HEK293T (cell line): Measurements from ENCODE around the gene DENR.

ENCODE experiments used
- ARNT ChIP-seq: fragments of 450-650 bp; IDR thresholded peaks from 2 replicates; pipeline ENCODE4 v1.6.1; 2017; ENCODE audit warnings: mild to moderate bottlenecking
- BHLHE40 ChIP-seq: fragments of 450-650 bp; IDR thresholded peaks from 2 replicates; pipeline ENCODE4 v1.6.1; 2016; ENCODE audit warnings: mild to moderate bottlenecking, moderate library complexity, borderline replicate concordance
- CTBP1 ChIP-seq: fragments of 450-650 bp; IDR thresholded peaks from 2 replicates; pipeline ENCODE4 v1.6.1; 2016; ENCODE audit warnings: borderline replicate concordance
- ELF4 ChIP-seq: fragments of 450-650 bp; IDR thresholded peaks from 2 replicates; pipeline ENCODE4 v1.6.1; 2017; ENCODE audit warnings: antibody characterized with exemption
- FOXK2 ChIP-seq: fragments of 450-650 bp; IDR thresholded peaks from 2 replicates; pipeline ENCODE4 v1.6.1; 2016; ENCODE audit warnings: mild to moderate bottlenecking
- FOXM1 ChIP-seq: fragments of 450-650 bp; IDR thresholded peaks from 2 replicates; pipeline ENCODE4 v1.6.1; 2017; ENCODE audit warnings: mild to moderate bottlenecking, borderline replicate concordance
- HDGF ChIP-seq: fragments of 450-650 bp; IDR thresholded peaks from 2 replicates; pipeline ENCODE4 v1.6.1; 2017; ENCODE audit warnings: antibody characterized with exemption, borderline replicate concordance
- L3MBTL2 ChIP-seq: fragments of 450-650 bp; conservative IDR thresholded peaks from 2 replicates; pipeline ENCODE4 v1.6.1; 2016; ENCODE audit warnings: mild to moderate bottlenecking
- NFRKB ChIP-seq: fragments of 450-650 bp; IDR thresholded peaks from 2 replicates; pipeline ENCODE4 v1.6.1; 2016; ENCODE audit warnings: mild to moderate bottlenecking, moderate library complexity
- SP1 ChIP-seq: fragments of 450-650 bp; IDR thresholded peaks from 2 replicates; pipeline ENCODE4 v1.6.1; 2017
- TARDBP ChIP-seq: fragments of 450-650 bp; IDR thresholded peaks from 2 replicates; pipeline ENCODE4 v1.6.1; 2016
- ZNF384 ChIP-seq: fragments of 450-650 bp; IDR thresholded peaks from 2 replicates; pipeline ENCODE4 v1.6.1; 2016
- TF ChIP-seq, protein P1 (sequence below): fragments of 450-650 bp; IDR thresholded peaks from 2 replicates; pipeline ENCODE4 v1.6.1; 2016

DNA sequence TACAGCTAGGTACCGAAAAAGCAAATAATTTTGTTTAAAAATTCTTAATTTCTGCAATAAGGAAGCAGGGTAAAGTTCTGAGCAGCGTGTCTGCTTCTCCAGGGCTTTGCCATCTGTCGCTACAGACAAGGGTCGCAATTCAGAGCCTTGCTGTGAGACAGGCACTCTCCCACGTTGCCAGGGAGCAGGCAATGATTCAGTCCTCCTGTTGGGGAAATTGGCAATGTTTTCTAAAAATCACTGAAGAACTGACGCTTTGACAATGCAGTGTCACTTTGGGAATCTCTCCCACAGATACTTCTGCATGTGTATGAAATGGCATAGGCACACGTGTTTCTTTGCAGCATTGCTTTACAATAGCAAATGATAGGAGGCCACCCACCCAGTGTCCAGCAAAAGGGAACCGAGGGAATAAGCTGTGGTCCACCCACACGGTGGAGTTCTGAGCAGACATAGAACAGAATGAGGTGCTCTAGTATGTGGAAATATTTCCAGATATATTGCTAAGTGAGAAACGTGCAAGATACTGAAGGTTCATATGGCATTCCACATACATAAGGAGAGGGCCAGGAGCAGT lies 66.7 kb downstream of the DENR start:
- TF ChIP-seq ELF4 (no peak), NFRKB (no peak), SP1 (no peak), TARDBP (no peak), ARNT (no peak), FOXK2 (no peak), FOXM1 (no peak), ZNF384 (no peak), BHLHE40 (no peak), CTBP1 (no peak), L3MBTL2 (no peak), HDGF (no peak)
- TF ChIP-seq, protein P1, sequence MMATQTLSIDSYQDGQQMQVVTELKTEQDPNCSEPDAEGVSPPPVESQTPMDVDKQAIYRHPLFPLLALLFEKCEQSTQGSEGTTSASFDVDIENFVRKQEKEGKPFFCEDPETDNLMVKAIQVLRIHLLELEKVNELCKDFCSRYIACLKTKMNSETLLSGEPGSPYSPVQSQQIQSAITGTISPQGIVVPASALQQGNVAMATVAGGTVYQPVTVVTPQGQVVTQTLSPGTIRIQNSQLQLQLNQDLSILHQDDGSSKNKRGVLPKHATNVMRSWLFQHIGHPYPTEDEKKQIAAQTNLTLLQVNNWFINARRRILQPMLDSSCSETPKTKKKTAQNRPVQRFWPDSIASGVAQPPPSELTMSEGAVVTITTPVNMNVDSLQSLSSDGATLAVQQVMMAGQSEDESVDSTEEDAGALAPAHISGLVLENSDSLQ = no peak
